ENCODE data around the gene RANBP9. TPM values are rescaled to one million over a fixed set of nuclear protein-coding genes. Genes with fewer than 3 reads are reported as not detected.

The RANBP9 gene
- total RNA-seq, 4 donors from 2014 or later: 35.8 to 64.7 (median 50.4) TPM

DNA sequence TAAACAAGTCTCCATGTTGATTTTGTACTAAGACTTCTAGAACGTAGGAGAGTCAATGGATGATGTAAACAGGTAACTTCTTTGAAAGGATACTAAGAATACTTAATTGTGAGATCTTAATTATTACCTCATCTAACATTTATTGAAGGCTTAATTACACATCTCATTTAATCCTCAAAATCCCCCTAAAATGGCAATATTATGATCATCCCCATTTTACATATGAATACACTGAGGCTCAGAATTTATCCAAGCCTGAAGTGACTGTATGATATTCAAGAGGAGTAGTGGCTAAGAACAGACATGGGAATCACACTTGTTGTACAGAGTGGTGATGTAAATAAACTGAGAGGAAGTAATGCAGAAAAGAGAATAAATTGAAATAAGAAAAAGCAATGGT lies 73.6 kb downstream of the RANBP9 start:
- no peak overlapping the region for H3K4me3 ChIP-seq
- peaks cover 3% of the 10 kb centered on the region for H3K4me1 ChIP-seq
- no peak overlapping the region for H3K27ac ChIP-seq
- H3K36me3 ChIP-seq: peaks cover 41% of the 10 kb centered on the region
- no peak for DNase-seq (ENCODE audit: low spot score in 2 of 2)
- H3K27me3 ChIP-seq: no peaks in the 10 kb centered on the region
- WGBS: 96% methylated on average over 1 of the region's 1 CpG
- TF ChIP-seq POLR2AphosphoS5 (IDR thresholded peaks at IDR 0.05) (no peak), POLR2A (IDR thresholded peaks at IDR 0.05) (no peak), EP300 (IDR thresholded peaks at IDR 0.05) (no peak)
- TF ChIP-seq, protein P1, sequence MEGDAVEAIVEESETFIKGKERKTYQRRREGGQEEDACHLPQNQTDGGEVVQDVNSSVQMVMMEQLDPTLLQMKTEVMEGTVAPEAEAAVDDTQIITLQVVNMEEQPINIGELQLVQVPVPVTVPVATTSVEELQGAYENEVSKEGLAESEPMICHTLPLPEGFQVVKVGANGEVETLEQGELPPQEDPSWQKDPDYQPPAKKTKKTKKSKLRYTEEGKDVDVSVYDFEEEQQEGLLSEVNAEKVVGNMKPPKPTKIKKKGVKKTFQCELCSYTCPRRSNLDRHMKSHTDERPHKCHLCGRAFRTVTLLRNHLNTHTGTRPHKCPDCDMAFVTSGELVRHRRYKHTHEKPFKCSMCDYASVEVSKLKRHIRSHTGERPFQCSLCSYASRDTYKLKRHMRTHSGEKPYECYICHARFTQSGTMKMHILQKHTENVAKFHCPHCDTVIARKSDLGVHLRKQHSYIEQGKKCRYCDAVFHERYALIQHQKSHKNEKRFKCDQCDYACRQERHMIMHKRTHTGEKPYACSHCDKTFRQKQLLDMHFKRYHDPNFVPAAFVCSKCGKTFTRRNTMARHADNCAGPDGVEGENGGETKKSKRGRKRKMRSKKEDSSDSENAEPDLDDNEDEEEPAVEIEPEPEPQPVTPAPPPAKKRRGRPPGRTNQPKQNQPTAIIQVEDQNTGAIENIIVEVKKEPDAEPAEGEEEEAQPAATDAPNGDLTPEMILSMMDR (IDR thresholded peaks at IDR 0.05): no peak
- no peaks in the 10 kb centered on the region for H3K9me3 ChIP-seq

GRCh38 chr6:13635948-13636658 lies 75.5 kb downstream of the RANBP9 start:
- Histone ChIP-seq H3K9me3 (no peaks in the 10 kb centered on the region), H3K4me3 (no peak overlapping the region), H3K4me1 (peaks cover 3% of the 10 kb centered on the region), H3K27ac (no peak overlapping the region), H3K27me3 (no peaks in the 10 kb centered on the region), H3K36me3 (peaks cover 43% of the 10 kb centered on the region)
- DNase-seq (ENCODE audit: low spot score in 2 of 2): no peak
- 73% methylated on average over 4 of the region's 4 CpGs for WGBS
- TF ChIP-seq POLR2AphosphoS5 (IDR thresholded peaks at IDR 0.05) (no peak), POLR2A (IDR thresholded peaks at IDR 0.05) (no peak)

DNA sequence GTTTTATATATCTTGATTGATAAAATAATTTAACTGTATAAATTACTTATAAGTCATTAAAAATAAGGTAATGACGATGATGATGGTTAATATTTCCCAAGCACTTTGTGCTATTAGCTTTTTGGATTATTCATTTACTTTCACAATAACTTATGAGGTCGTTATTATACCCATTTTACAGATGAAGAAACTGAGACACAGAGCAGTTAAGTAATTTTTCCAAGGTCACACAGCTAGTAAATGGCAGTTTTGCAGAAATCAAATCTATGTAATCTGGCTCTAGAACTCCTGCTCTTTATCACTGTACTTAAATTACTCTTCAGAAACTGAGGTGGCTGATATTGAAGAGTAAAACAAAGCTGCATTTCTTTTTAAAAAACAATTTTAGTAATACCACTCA lies 78.3 kb downstream of the RANBP9 start:
- TF ChIP-seq, protein P1 (IDR thresholded peaks at IDR 0.05): no peak
- TF ChIP-seq POLR2A (IDR thresholded peaks at IDR 0.05): no peak
- TF ChIP-seq POLR2AphosphoS5 (IDR thresholded peaks at IDR 0.05): no peak
- no peak for TF ChIP-seq EP300 (IDR thresholded peaks at IDR 0.05)
- Histone ChIP-seq H3K36me3 (peaks cover 55% of the 10 kb centered on the region), H3K4me3 (no peak overlapping the region), H3K4me1 (peaks cover 3% of the 10 kb centered on the region), H3K27ac (no peak overlapping the region), H3K27me3 (no peaks in the 10 kb centered on the region), H3K9me3 (no peaks in the 10 kb centered on the region)
- WGBS: 97% methylated on average over 2 of the region's 2 CpGs
- DNase-seq (ENCODE audit: low spot score in 2 of 2): no peak

DNA sequence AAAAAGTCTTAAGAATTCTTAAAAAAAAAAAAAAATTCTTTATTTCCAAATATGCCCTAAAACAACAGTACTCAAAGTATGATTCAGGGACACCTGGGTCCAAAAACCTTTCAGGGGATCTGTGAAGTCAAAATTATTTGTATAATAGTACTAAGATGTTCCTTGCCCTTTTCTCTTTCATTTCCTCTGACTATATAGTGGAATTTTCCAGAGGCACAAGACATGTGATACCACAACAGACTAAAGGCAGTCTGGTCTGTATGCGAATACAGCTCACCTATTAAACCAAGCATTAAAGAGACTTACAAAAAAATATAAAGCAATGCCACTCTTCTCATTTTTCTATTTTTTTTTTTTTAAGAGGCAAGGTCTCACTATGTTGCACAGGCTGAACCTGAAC lies 81.1 kb downstream of the RANBP9 start:
- no peak for DNase-seq (ENCODE audit: low spot score in 2 of 2)
- Histone ChIP-seq H3K4me3 (no peak overlapping the region), H3K9me3 (no peaks in the 10 kb centered on the region), H3K27ac (no peak overlapping the region), H3K27me3 (no peaks in the 10 kb centered on the region), H3K4me1 (no peaks in the 10 kb centered on the region), H3K36me3 (peaks cover 59% of the 10 kb centered on the region)
- 100% methylated on average over 1 of the region's 1 CpG for WGBS
- TF ChIP-seq POLR2A (IDR thresholded peaks at IDR 0.05): no peak
- no peak for TF ChIP-seq POLR2AphosphoS5 (IDR thresholded peaks at IDR 0.05)
- no peak for TF ChIP-seq EP300 (IDR thresholded peaks at IDR 0.05)
- TF ChIP-seq, protein P1 (IDR thresholded peaks at IDR 0.05): no peak

GRCh38 chr6:13629459-13630116 lies 82.0 kb downstream of the RANBP9 start:
- 73% methylated on average over 4 of the region's 4 CpGs for WGBS
- Histone ChIP-seq H3K9me3 (no peaks in the 10 kb centered on the region), H3K27ac (no peak overlapping the region), H3K27me3 (no peaks in the 10 kb centered on the region), H3K4me1 (no peaks in the 10 kb centered on the region), H3K36me3 (peaks cover 68% of the 10 kb centered on the region), H3K4me3 (no peak overlapping the region)
- DNase-seq (ENCODE audit: low spot score in 2 of 2): no peak
- TF ChIP-seq EP300 (IDR thresholded peaks at IDR 0.05) (no peak), POLR2A (IDR thresholded peaks at IDR 0.05) (no peak), POLR2AphosphoS5 (IDR thresholded peaks at IDR 0.05) (no peak)
- TF ChIP-seq, protein P1 (IDR thresholded peaks at IDR 0.05): no peak
